ENCODE measurements around the gene PSIP1. TPM values are rescaled to one million over a fixed set of nuclear protein-coding genes. Genes with fewer than 3 reads are reported as not detected.
"Not testable (repeated sequence)": the region's sequence is repeated elsewhere in the genome, so short reads cannot be mapped to it uniquely, and the experiment has no call there.

Gene PSIP1
- total and polyA plus RNA-seq, 2 of the 4 experiments (the other 2 are of a cell fraction): 21.8 to 27.2 TPM

DNA sequence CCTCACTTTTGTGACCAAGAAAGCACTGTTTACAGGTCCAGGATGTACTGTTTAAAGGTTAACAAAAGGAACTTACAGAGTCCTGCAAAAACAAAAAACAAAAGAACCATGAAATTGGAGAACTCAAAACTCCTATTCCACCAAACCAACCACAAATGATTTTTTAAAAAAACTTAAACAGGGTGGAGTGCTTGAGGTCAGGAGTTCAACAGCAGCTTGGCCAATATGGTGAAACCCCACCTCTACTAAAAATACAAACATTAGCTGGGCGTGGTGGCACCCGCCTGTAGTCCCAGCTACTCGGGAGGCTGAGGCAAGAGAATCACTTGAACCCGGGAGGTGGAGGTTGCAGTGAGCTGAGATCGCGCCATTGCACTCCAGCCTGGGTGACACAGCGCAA lies 83.1 kb downstream of the PSIP1 start:
- POLR2A ChIA-PET (ENCODE audit: unreplicated experiment): interaction anchor here (0.6 kb wide), 1 partner anchor 10 kb away, joined by 5 read pairs; no protein-coding TSS in a partner anchor
- CTCF ChIA-PET: interaction anchor here (0.5 kb wide), 1 partner anchor 136 kb away, joined by 6 read pairs; no protein-coding TSS in a partner anchor

More for the DNA sequence above, 83.1 kb downstream of the PSIP1 start:
- ATAC-seq (ENCODE audit: low read depth); H3K4me3 ChIP-seq (ENCODE audit: insufficient read depth, low read depth, low read length); H3K56ac ChIP-seq (ENCODE audit: extremely low read depth, insufficient read depth, low read length); H2AFZ ChIP-seq (replicated peaks; ENCODE audit: low read length, poor library complexity); H4K91ac ChIP-seq (ENCODE audit: insufficient read depth, low read depth, low read length); H2BK5ac ChIP-seq (ENCODE audit: low read depth, low read length, poor library complexity, severe bottlenecking); H3K27ac ChIP-seq (ENCODE audit: insufficient read depth, low read length); H2BK15ac ChIP-seq (ENCODE audit: low read depth, low read length); H2AK9ac ChIP-seq (replicated peaks; ENCODE audit: low read depth, low read length, poor library complexity); H3K18ac ChIP-seq (ENCODE audit: low read depth, low read length); dilution Hi-C loops (cut with HindIII; ENCODE audit: low sequenced_read_pairs, unreplicated experiment); H3K4ac ChIP-seq (ENCODE audit: low read depth, low read length); H2BK20ac ChIP-seq (ENCODE audit: low read depth, low read length); DNase-seq; in situ Hi-C loops (cut with MboI; ENCODE audit: low sequenced_read_pairs); H3K4me1 ChIP-seq (ENCODE audit: control insufficient read depth, insufficient read depth, low read length); H3K27me3 ChIP-seq (ENCODE audit: control insufficient read depth, insufficient read depth, low read length); BruUV-seq (replicated peaks); H2BK120ac ChIP-seq (ENCODE audit: low read depth, low read length); H4K8ac ChIP-seq (ENCODE audit: low read depth in 2 of 2, low read length in 2 of 2); H3K23ac ChIP-seq (ENCODE audit: low read depth, low read length); intact Hi-C loops (cut with micrococcal nuclease); H3K9me3 ChIP-seq (ENCODE audit: control insufficient read depth, insufficient read depth, low read length); H4K5ac ChIP-seq (ENCODE audit: low read depth, low read length); H3K14ac ChIP-seq (replicated peaks; ENCODE audit: low read depth, low read length); H3K4me2 ChIP-seq (ENCODE audit: low read depth, low read length); H3K9ac ChIP-seq (ENCODE audit: low read depth, low read length); H2AK5ac ChIP-seq (ENCODE audit: low read depth, low read length): not testable (repeated sequence)
- WGBS, 2 experiments (ENCODE audit: extremely low coverage in 2 of 2, insufficient read length in 1 of 2): no CpG with 5 or more reads among the region's 7 CpGs
- Histone ChIP-seq H3K9me1 (ENCODE audit: insufficient read depth, low read length) (peaks cover 15% of the 10 kb centered on the region), H3K36me3 (ENCODE audit: control insufficient read depth, insufficient read depth, low read length) (peaks cover 19% of the 10 kb centered on the region), H4K20me1 (ENCODE audit: insufficient read depth, low read length) (peaks cover 39% of the 10 kb centered on the region), H3K79me1 (ENCODE audit: low read depth in 1 of 2, low read length in 2 of 2) (peaks cover 11 to 57% of the 10 kb centered on the region in 2 experiments)
